ENCODE results near the gene SKAP1.
"Not testable (repeated sequence)": the region's sequence is repeated elsewhere in the genome, so short reads cannot be mapped to it uniquely, and the experiment has no call there.

Gene SKAP1

DNA sequence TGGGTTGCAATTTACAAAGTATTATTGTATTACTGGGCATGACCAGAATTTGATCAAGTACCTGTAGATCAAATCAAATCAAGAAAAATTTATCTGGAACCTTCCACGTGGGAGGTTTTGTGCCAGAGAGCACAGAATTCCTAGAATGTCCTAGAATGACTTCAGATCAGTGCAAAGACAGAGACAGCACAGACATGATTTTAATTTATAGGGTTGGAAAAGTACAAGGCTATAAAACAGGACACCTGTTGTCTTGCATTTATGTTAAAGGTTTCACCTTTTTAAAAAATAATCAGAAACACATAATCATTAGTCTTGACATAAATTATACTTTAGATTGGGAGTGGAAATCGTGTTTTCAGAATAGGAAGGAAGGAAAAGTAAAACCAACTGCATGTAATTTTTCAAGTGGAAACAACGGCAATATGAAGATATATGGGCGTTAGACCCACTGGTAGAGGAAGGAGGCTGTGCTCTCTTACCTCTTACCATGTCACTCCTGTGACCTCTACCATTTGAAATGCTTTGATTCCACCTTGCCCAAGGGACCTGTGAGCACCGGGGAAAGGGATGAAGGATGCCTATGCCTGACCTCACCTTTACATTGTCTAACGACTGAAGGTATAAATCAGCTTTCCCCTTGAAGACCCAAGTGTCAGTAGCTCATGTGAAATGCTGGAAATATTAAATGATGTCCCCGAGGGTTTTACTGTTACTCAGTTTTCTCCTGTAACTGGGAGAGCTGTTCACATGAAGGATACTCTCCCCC lies 222.1 kb downstream of the SKAP1 start:
- no peak overlapping the region for H3K4me3 ChIP-seq (replicated peaks; ENCODE audit: low read depth, low read length)
- no peak for DNase-seq (ENCODE audit: extremely low read depth, low read depth)
- TF ChIP-seq, protein P1, sequence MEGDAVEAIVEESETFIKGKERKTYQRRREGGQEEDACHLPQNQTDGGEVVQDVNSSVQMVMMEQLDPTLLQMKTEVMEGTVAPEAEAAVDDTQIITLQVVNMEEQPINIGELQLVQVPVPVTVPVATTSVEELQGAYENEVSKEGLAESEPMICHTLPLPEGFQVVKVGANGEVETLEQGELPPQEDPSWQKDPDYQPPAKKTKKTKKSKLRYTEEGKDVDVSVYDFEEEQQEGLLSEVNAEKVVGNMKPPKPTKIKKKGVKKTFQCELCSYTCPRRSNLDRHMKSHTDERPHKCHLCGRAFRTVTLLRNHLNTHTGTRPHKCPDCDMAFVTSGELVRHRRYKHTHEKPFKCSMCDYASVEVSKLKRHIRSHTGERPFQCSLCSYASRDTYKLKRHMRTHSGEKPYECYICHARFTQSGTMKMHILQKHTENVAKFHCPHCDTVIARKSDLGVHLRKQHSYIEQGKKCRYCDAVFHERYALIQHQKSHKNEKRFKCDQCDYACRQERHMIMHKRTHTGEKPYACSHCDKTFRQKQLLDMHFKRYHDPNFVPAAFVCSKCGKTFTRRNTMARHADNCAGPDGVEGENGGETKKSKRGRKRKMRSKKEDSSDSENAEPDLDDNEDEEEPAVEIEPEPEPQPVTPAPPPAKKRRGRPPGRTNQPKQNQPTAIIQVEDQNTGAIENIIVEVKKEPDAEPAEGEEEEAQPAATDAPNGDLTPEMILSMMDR (IDR thresholded peaks at IDR 0.05; ENCODE audit: low read depth, low read length, missing control alignments) = no peak

DNA sequence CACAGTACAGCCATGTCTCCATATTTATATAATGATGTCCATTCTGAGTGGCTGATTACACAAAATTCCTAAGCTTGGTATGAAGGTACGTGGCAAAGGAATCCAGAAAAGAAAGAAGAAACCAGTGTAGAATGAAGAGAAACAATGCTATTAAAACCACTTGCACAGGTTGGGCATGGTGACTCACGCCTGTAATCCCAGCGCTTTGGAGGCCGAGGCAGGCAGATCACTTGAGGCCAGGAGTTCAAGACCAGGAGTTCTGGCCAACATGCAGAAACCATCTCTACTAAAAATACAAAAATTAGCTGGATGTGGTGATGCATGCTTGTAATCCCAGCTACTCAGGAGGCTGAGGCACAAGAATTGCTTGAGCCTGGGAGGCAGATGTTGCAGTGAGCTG lies 223.0 kb downstream of the SKAP1 start:
- DNase-seq (ENCODE audit: extremely low read depth, low read depth); H3K4me3 ChIP-seq (replicated peaks; ENCODE audit: low read depth, low read length): not testable (repeated sequence)

DNA sequence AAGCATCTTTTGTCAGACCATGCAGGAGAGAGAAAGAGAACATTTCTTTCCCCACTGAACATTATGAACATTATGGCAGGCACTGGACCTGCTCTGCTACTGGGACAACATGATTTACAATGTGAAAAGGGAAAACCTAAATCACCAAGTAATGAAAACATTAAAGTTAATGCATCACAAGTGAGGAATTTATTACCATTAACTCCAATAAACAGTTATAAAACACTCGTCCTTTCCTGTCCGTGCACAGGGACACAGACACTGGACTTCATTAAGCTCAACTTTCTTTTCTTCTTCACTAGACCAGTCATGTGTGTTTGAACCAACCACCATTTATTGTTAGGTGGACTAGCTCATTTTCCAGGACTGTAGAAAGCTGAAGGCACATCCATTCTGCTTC lies 227.1 kb downstream of the SKAP1 start:
- no peak overlapping the region for H3K4me3 ChIP-seq (replicated peaks; ENCODE audit: low read depth, low read length)
- TF ChIP-seq, protein P1 (IDR thresholded peaks at IDR 0.05; ENCODE audit: low read depth, low read length, missing control alignments) = no peak
- DNase-seq (ENCODE audit: extremely low read depth, low read depth) = no peak

DNA sequence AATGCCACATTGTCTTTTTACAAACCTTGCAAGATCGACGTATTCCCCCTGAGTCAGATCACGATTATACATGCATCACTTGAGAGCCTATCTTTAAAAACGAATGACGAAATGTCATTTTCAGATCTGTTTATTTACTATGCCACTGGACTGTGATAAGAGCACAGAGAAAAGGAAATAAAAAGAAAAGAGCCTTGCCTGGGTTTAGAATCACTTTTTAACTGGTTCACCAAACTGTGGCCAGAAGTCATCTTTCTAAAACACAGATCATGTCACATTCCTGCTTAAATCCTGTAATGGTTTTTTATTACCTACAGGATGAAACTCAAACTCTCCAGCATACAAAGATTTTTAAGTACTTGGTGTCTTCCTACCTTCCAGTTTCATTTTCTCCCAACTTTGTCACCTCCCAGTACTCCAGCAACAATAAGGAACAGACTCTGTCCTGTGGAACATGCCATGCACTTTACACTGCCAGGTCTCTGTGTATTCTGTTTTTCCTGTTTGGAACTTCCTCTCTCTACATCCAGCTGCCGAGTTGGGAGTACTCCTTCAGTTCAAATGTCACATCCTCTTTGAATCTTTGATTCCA lies 231.0 kb downstream of the SKAP1 start:
- DNase-seq (ENCODE audit: extremely low read depth, low read depth) = no peak
- H3K4me3 ChIP-seq (replicated peaks; ENCODE audit: low read depth, low read length) = no peak overlapping the region
- TF ChIP-seq, protein P1 (IDR thresholded peaks at IDR 0.05; ENCODE audit: low read depth, low read length, missing control alignments) = no peak

- H3K4me3 ChIP-seq (replicated peaks; ENCODE audit: low read depth, low read length) = no peak overlapping the region
- DNase-seq (ENCODE audit: extremely low read depth, low read depth) = no peak
- TF ChIP-seq, protein P1 (IDR thresholded peaks at IDR 0.05; ENCODE audit: low read depth, low read length, missing control alignments) = no peak
Measured at GRCh38 chr17:48195910-48196309, 234.1 kb downstream of the SKAP1 start.

DNA sequence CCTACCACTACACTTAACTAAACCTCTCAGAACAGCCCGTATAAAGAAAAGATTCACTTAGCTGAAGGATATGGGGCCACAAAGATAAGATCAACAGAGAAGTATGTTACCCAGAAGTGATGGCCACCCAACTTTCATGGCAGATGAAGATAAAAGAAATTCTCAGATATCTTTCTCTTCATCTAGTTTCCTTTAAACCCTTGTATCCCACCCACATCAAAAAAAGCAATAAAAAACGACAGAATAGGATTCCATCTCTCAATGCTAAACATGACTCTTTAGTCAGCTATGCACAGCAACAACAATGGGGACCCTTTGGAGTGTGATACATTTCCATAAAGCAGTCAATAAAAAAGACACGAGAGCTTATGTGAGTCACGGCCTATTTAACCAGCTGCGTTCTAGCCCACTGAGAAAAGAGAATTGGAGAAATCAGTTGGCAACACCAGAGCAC lies 235.9 kb downstream of the SKAP1 start:
- no peak for DNase-seq (ENCODE audit: extremely low read depth, low read depth)
- TF ChIP-seq, protein P1 (IDR thresholded peaks at IDR 0.05; ENCODE audit: low read depth, low read length, missing control alignments) = no peak
- no peak overlapping the region for H3K4me3 ChIP-seq (replicated peaks; ENCODE audit: low read depth, low read length)

DNA sequence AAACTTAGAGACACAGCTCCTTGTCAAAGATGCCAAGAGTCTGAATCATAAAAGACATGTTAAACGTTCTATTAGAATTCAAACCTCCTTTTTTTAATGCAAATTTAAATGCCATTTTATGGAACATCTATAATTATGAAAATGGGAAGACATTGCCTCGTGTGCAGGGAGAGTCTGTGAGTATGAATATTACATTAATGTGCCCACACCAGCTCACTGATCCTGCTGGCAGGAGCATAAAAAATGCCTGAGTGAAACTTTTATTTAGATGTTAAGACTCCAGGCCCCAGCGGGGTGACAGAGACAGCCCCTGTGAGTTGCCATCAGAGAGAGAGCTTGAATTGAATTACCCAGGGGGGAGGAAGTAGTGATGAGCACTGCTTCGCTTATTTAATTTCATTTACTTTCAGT lies 237.7 kb downstream of the SKAP1 start:
- no peak overlapping the region for H3K4me3 ChIP-seq (replicated peaks; ENCODE audit: low read depth, low read length)
- DNase-seq (ENCODE audit: extremely low read depth, low read depth) = no peak
- TF ChIP-seq, protein P1 (IDR thresholded peaks at IDR 0.05; ENCODE audit: low read depth, low read length, missing control alignments) = no peak

Data from HFF-Myc (cell line).